Left kidney (tissue), 8 donors: ENCODE measurements around the gene TRAPPC11. TPM values are rescaled to one million over a fixed set of nuclear protein-coding genes. Genes with fewer than 3 reads are reported as not detected.
A peak's percentile ranks its signal among the peaks of the same experiment; 100 is the strongest.
"Not testable (repeated sequence)": the region's sequence is repeated elsewhere in the genome, so short reads cannot be mapped to it uniquely, and the experiment has no call there.

Source experiments
- DNase-seq: peaks from one replicate; pipeline ENCODE4 v3.0.0-alpha.2; 2013
- long read RNA-seq, 8 donors: transcript quantifications; one replicate each; lab custom pipeline, GENCODE V29; 2026
- polyA plus RNA-seq: library from polyadenylated mRNA; unstranded; fragments of 120-200 nt; gene quantifications from one replicate; pipeline ENCODE4 v1.2.1, GENCODE V29; 2013; ENCODE audit not compliant: insufficient read length

TRAPPC11 gene
- polyA plus RNA-seq, result 55.3 TPM
- long read RNA-seq, donor 1, full-length matches to known transcripts, result 1 of 1 reads
- long read RNA-seq, donor 1, partial matches to known transcripts, result 0 of 1 reads
- long read RNA-seq, donor 1, other reads (novel, unspliced or antisense), result 0 of 1 reads
- long read RNA-seq, donor 2, result 0 reads
- long read RNA-seq, donor 3, partial matches to known transcripts, result 15 of 15 reads
- long read RNA-seq, donor 3, other reads (novel, unspliced or antisense), result 0 of 15 reads
- long read RNA-seq, donor 4, result 0 reads
- long read RNA-seq, donor 5, full-length matches to known transcripts, result 7 of 12 reads
- long read RNA-seq, donor 5, partial matches to known transcripts, result 5 of 12 reads
- long read RNA-seq, donor 5, other reads (novel, unspliced or antisense), result 0 of 12 reads
- long read RNA-seq, donor 6, full-length matches to known transcripts, result 2 of 11 reads
- long read RNA-seq, donor 6, partial matches to known transcripts, result 9 of 11 reads
- long read RNA-seq, donor 6, other reads (novel, unspliced or antisense), result 0 of 11 reads
- long read RNA-seq, donor 7, full-length matches to known transcripts, result 3 of 20 reads
- long read RNA-seq, donor 7, partial matches to known transcripts, result 17 of 20 reads
- long read RNA-seq, donor 7, other reads (novel, unspliced or antisense), result 0 of 20 reads
- long read RNA-seq, donor 8, full-length matches to known transcripts, result 2 of 2 reads
- long read RNA-seq, donor 8, partial matches to known transcripts, result 0 of 2 reads
- long read RNA-seq, donor 8, other reads (novel, unspliced or antisense), result 0 of 2 reads

- DNase-seq, result peak; percentile 99
These were observed at the start of gene TRAPPC11, which contains the start of gene RWDD4 for GRCh38 chr4:183659029-183659871. Gene TRAPPC11 (plus strand): TSS chr4:183659293. CDS start chr4:183663868, 4,575 bp downstream. Gene RWDD4 (minus strand): TSS chr4:183659185. CDS start chr4:183658952, 233 bp downstream.

- no peak for DNase-seq
These were observed 49.1 kb upstream of the TRAPPC11 start for GRCh38 chr4:183610033-183610432.

GRCh38 chr4:183610613-183611012, 48.5 kb upstream of the TRAPPC11 start:
- DNase-seq, result no peak

- DNase-seq, result no peak
These were observed 47.8 kb upstream of the TRAPPC11 start for GRCh38 chr4:183611210-183611830.

- no peak for DNase-seq
These were observed 46.5 kb upstream of the TRAPPC11 start for GRCh38 chr4:183612329-183613250.

- no peak for DNase-seq
These were observed 42.0 kb upstream of the TRAPPC11 start for GRCh38 chr4:183617075-183617474.

GRCh38 chr4:183618681-183619080, 40.4 kb upstream of the TRAPPC11 start:
- DNase-seq, result no peak

GRCh38 chr4:183620421-183620820, 38.7 kb upstream of the TRAPPC11 start:
- DNase-seq, result no peak

- no peak for DNase-seq
These were observed 37.2 kb upstream of the TRAPPC11 start for GRCh38 chr4:183621875-183622274.

GRCh38 chr4:183624548-183624947, 34.5 kb upstream of the TRAPPC11 start:
- no peak for DNase-seq

GRCh38 chr4:183626168-183626567, 32.9 kb upstream of the TRAPPC11 start:
- DNase-seq, result no peak

- not testable (repeated sequence) for DNase-seq
These were observed 31.8 kb upstream of the TRAPPC11 start for GRCh38 chr4:183627286-183627685.

GRCh38 chr4:183627979-183628588, 31.0 kb upstream of the TRAPPC11 start:
- DNase-seq, result no peak

GRCh38 chr4:183631577-183632198, 27.4 kb upstream of the TRAPPC11 start:
- no peak for DNase-seq

- no peak for DNase-seq
These were observed 26.4 kb upstream of the TRAPPC11 start for GRCh38 chr4:183632689-183633088.

- no peak for DNase-seq
These were observed 25.4 kb upstream of the TRAPPC11 start for GRCh38 chr4:183633476-183634400.

- DNase-seq, result peak; percentile 34
These were observed 23.8 kb upstream of the TRAPPC11 start for GRCh38 chr4:183635321-183635720.

- DNase-seq, result no peak
These were observed 23.4 kb upstream of the TRAPPC11 start for GRCh38 chr4:183635741-183636140.
